HCT116 (cell line): ENCODE measurements around the gene CKM.

ENCODE experiments used
- CTCF ChIP-seq, 3 experiments: fragments of 200-600 bp in 1 of 3; sonication (generic) in 1 of 3; IDR thresholded peaks in 2 of 3; conservative IDR thresholded peaks in 1 of 3; 2 replicates each; pipeline ENCODE4 v1.5.1; 2012 to 2017; ENCODE audit warnings: low read depth in 2 of 3, low read length in 2 of 3, antibody characterized with exemption in 1 of 3, borderline replicate concordance in 1 of 3, control low read depth in 1 of 3, mild to moderate bottlenecking in 1 of 3, mixed read lengths in 1 of 3, mixed run types in 1 of 3, moderate library complexity in 1 of 3; ENCODE audit not compliant: insufficient read depth in 1 of 3
- EGR1 ChIP-seq: IDR thresholded peaks from 2 replicates; pipeline ENCODE4 v1.6.1; 2012; ENCODE audit warnings: low read depth
- POLR2A ChIP-seq: IDR thresholded peaks from 2 replicates; pipeline ENCODE4 v1.7.0; 2011; ENCODE audit warnings: borderline replicate concordance; ENCODE audit not compliant: insufficient read depth, insufficient read length; ENCODE audit errors: extremely low read depth
- RAD21 ChIP-seq: IDR thresholded peaks from 2 replicates; pipeline ENCODE4 v1.6.1; 2012; ENCODE audit warnings: low read depth, mild to moderate bottlenecking
- SIN3A ChIP-seq: IDR thresholded peaks from 2 replicates; pipeline ENCODE4 v1.6.1; 2012; ENCODE audit warnings: low read depth
- SP1 ChIP-seq: IDR thresholded peaks from 2 replicates; pipeline ENCODE4 v1.6.1; 2012; ENCODE audit warnings: low read depth
- SRF ChIP-seq: IDR thresholded peaks from 2 replicates; pipeline ENCODE4 v1.6.1; 2012; ENCODE audit warnings: low read depth
- YY1 ChIP-seq: IDR thresholded peaks from 2 replicates; pipeline ENCODE4 v1.6.1; 2011; ENCODE audit warnings: low read length, low read depth, moderate library complexity, mild to moderate bottlenecking; ENCODE audit not compliant: insufficient replicate concordance; ENCODE audit errors: extremely low read depth
- TF ChIP-seq, protein P1 (sequence below): IDR thresholded peaks from 2 replicates; pipeline ENCODE4 v1.6.1; 2012

GRCh38 chr19:45304141-45304926 lies 18.3 kb downstream of the CKM start:
- TF ChIP-seq, protein P1, sequence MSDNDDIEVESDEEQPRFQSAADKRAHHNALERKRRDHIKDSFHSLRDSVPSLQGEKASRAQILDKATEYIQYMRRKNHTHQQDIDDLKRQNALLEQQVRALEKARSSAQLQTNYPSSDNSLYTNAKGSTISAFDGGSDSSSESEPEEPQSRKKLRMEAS = no peak
- TF ChIP-seq EGR1 (no peak), SP1 (no peak), CTCF (IDR thresholded peaks at IDR 0.05 in 2 of 3, conservative IDR thresholded peaks at IDR 0.05 in 1 of 3; ENCODE audit: borderline replicate concordance in 1 of 3, insufficient read depth in 1 of 3, low read depth in 2 of 3, low read length in 2 of 3) (no peak), POLR2A (no peak), YY1 (no peak), SRF (no peak), SIN3A (no peak), RAD21 (no peak)
